IMR-90 (cell line): ENCODE measurements around the gene AGPAT3.

ENCODE experiments used
- CEBPB ChIP-seq: IDR thresholded peaks from 2 replicates; pipeline ENCODE4 v1.6.1; 2012; ENCODE audit warnings: low read depth, low read length, improper control_type of control experiment
- ELK1 ChIP-seq: fragments of 150-350 bp; IDR thresholded peaks from 2 replicates; pipeline ENCODE4 v1.6.1; 2016; ENCODE audit warnings: low read depth, mild to moderate bottlenecking, low read length, moderate library complexity, borderline replicate concordance
- FOS ChIP-seq: fragments of 150-350 bp; IDR thresholded peaks from 2 replicates; pipeline ENCODE4 v1.6.1; 2016; ENCODE audit warnings: low read depth, low read length
- POLR2A ChIP-seq: IDR thresholded peaks from 2 replicates; pipeline ENCODE4 v1.6.1; 2012; ENCODE audit warnings: mild to moderate bottlenecking, low read depth, low read length
- RAD21 ChIP-seq: IDR thresholded peaks from 2 replicates; pipeline ENCODE4 v1.6.1; 2012; ENCODE audit warnings: low read length, improper control_type of control experiment
- RFX5 ChIP-seq: IDR thresholded peaks from 2 replicates; pipeline ENCODE4 v1.8.0; 2012; ENCODE audit warnings: low read depth, mild to moderate bottlenecking, low read length, moderate library complexity
- TF ChIP-seq, protein P1 (sequence below): conservative IDR thresholded peaks from 2 replicates; pipeline ENCODE4 v1.5.1; 2012; ENCODE audit warnings: mild to moderate bottlenecking, low read depth, low read length, improper control_type of control experiment

GRCh38 chr21:43919283-43919682, 54.3 kb downstream of the AGPAT3 start:
- no peak for TF ChIP-seq FOS
- TF ChIP-seq, protein P1, sequence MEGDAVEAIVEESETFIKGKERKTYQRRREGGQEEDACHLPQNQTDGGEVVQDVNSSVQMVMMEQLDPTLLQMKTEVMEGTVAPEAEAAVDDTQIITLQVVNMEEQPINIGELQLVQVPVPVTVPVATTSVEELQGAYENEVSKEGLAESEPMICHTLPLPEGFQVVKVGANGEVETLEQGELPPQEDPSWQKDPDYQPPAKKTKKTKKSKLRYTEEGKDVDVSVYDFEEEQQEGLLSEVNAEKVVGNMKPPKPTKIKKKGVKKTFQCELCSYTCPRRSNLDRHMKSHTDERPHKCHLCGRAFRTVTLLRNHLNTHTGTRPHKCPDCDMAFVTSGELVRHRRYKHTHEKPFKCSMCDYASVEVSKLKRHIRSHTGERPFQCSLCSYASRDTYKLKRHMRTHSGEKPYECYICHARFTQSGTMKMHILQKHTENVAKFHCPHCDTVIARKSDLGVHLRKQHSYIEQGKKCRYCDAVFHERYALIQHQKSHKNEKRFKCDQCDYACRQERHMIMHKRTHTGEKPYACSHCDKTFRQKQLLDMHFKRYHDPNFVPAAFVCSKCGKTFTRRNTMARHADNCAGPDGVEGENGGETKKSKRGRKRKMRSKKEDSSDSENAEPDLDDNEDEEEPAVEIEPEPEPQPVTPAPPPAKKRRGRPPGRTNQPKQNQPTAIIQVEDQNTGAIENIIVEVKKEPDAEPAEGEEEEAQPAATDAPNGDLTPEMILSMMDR = no peak
- TF ChIP-seq CEBPB = no peak
- TF ChIP-seq POLR2A = no peak
- TF ChIP-seq ELK1 = no peak
- no peak for TF ChIP-seq RFX5
- TF ChIP-seq RAD21 = no peak
